GM12872 (cell line): ENCODE measurements around the gene CISD3.
A peak's percentile ranks its signal among the peaks of the same experiment; 100 is the strongest.

Experiments used
- CTCF ChIP-seq: IDR thresholded peaks from 3 replicates; pipeline ENCODE4 v1.5.1; 2011; ENCODE audit warnings: low read depth, mild to moderate bottlenecking, low read length, moderate library complexity; ENCODE audit not compliant: insufficient read depth

CISD3 gene

GRCh38 chr17:38725066-38725465, 5.1 kb upstream of the CISD3 start:
- no peak for TF ChIP-seq CTCF

- TF ChIP-seq CTCF, result no peak
These were observed 2.4 kb upstream of the CISD3 start for GRCh38 chr17:38727736-38728135.

GRCh38 chr17:38728290-38728831, 1.8 kb upstream of the CISD3 start:
- TF ChIP-seq CTCF, result 0 out of 3 replicates have a peak, but pooled peaks have one; percentile 1

GRCh38 chr17:38729368-38729885, 714 bp upstream of the CISD3 start:
- no peak for TF ChIP-seq CTCF

- TF ChIP-seq CTCF, result no peak
These were observed 612 bp downstream of the CISD3 start for GRCh38 chr17:38730526-38731379.

- TF ChIP-seq CTCF, result no peak
These were observed 1.6 kb downstream of the CISD3 start for GRCh38 chr17:38731526-38732294.
